Amygdala (tissue), 56 donors: ENCODE measurements around the gene RNF130.
A peak's percentile ranks its signal among the peaks of the same experiment; 100 is the strongest.
"Not testable (repeated sequence)": the region's sequence is repeated elsewhere in the genome, so short reads cannot be mapped to it uniquely, and the experiment has no call there.

ENCODE experiments used
- DNase-seq, 56 donors: peaks; one replicate each; lab custom pipeline; 2025; lab: John Stamatoyannopoulos, UW

Gene RNF130

GRCh38 chr5:180027459-180028089 lies 44.0 kb downstream of the RNF130 start:
- DNase-seq = peak in 6 of 56 donors; percentile 19 to 28 (median 22)

GRCh38 chr5:180026734-180027458 lies 44.7 kb downstream of the RNF130 start:
- no peak for DNase-seq

- peak in 1 of 56 donors; percentile 43 for DNase-seq
These were observed 45.2 kb downstream of the RNF130 start for GRCh38 chr5:180026320-180026719.

- DNase-seq = no peak
These were observed 49.7 kb downstream of the RNF130 start for GRCh38 chr5:180021900-180022299.

- DNase-seq = no peak
These were observed 51.4 kb downstream of the RNF130 start for GRCh38 chr5:180020176-180020575.

GRCh38 chr5:180018347-180019060 lies 53.1 kb downstream of the RNF130 start:
- DNase-seq = no peak

GRCh38 chr5:180015523-180015922 lies 56.0 kb downstream of the RNF130 start:
- DNase-seq = not testable (repeated sequence)

GRCh38 chr5:180013678-180014077 lies 57.9 kb downstream of the RNF130 start:
- no peak for DNase-seq

- no peak for DNase-seq
These were observed 59.2 kb downstream of the RNF130 start for GRCh38 chr5:180012316-180012715.

- no peak for DNase-seq
These were observed 60.9 kb downstream of the RNF130 start for GRCh38 chr5:180010636-180011035.

GRCh38 chr5:180009581-180009980 lies 62.0 kb downstream of the RNF130 start:
- DNase-seq = no peak

GRCh38 chr5:180008433-180008832 lies 63.1 kb downstream of the RNF130 start:
- no peak for DNase-seq

GRCh38 chr5:180007582-180007981 lies 64.0 kb downstream of the RNF130 start:
- DNase-seq = peak in 14 of 56 donors; percentile 8 to 56 (median 19)

- no peak for DNase-seq
These were observed 65.4 kb downstream of the RNF130 start for GRCh38 chr5:180006141-180006540.

- no peak for DNase-seq
These were observed 68.4 kb downstream of the RNF130 start for GRCh38 chr5:180003127-180003526.

- no peak for DNase-seq
These were observed 69.8 kb downstream of the RNF130 start for GRCh38 chr5:180001742-180002141.

GRCh38 chr5:180001136-180001535 lies 70.4 kb downstream of the RNF130 start:
- DNase-seq = no peak

GRCh38 chr5:179998485-179998884 lies 73.1 kb downstream of the RNF130 start:
- no peak for DNase-seq

GRCh38 chr5:179994583-179995323 lies 76.8 kb downstream of the RNF130 start:
- DNase-seq = no peak

GRCh38 chr5:179992855-179993254 lies 78.7 kb downstream of the RNF130 start:
- DNase-seq = not testable (repeated sequence)

GRCh38 chr5:179991106-179991505 lies 80.5 kb downstream of the RNF130 start:
- DNase-seq = no peak
